ENCODE data around the gene IGFLR1.
"Not testable (repeated sequence)": the region's sequence is repeated elsewhere in the genome, so short reads cannot be mapped to it uniquely, and the experiment has no call there.

Gene IGFLR1

GRCh38 chr19:35773020-35773806 is 31.0 kb upstream of the IGFLR1 start:
- H3K4me1 Mint-ChIP-seq (ENCODE audit: low read depth) = peaks cover 25% of the 10 kb centered on the region
- peaks cover 17% of the 10 kb centered on the region for H3K36me3 Mint-ChIP-seq (ENCODE audit: low read depth)
- no peak overlapping the region for H3K27ac Mint-ChIP-seq
- no peaks in the 10 kb centered on the region for H3K9me3 Mint-ChIP-seq
- peaks cover 2% of the 10 kb centered on the region for H3K27me3 Mint-ChIP-seq
- H3K4me3 Mint-ChIP-seq = no peak overlapping the region
- intact Hi-C loops (cut with micrococcal nuclease) = no loop called here

DNA sequence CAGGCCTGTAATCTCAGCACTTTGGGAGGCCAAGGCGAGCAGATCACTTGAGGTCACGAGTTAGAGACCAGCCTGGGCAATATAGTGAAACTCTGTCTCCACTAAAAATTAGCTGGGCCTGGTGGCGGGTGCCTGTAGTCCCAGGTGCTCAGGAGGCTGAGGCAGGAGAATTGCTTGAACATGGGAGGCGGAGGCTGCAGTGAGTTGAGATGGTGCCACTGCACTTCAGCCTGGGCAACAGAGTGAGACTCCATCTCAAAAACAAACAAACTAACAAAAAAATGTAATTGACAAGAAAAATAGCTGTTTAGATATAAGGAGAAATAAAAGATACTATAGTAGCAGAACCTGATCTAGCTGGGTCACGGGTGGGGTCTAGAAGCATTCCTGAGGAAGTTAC is 30.1 kb upstream of the IGFLR1 start:
- H3K36me3 Mint-ChIP-seq (ENCODE audit: low read depth) = peaks cover 26% of the 10 kb centered on the region
- H3K4me3 Mint-ChIP-seq; intact Hi-C loops (cut with micrococcal nuclease); H3K27me3 Mint-ChIP-seq; H3K27ac Mint-ChIP-seq; H3K9me3 Mint-ChIP-seq: not testable (repeated sequence)
- H3K4me1 Mint-ChIP-seq (ENCODE audit: low read depth) = peaks cover 25% of the 10 kb centered on the region

- Mint-ChIP-seq H3K4me1 (ENCODE audit: low read depth) (no peaks in the 10 kb centered on the region), H3K27ac (no peak overlapping the region), H3K4me3 (no peak overlapping the region), H3K9me3 (no peaks in the 10 kb centered on the region), H3K27me3 (no peaks in the 10 kb centered on the region), H3K36me3 (ENCODE audit: low read depth) (peaks cover 68% of the 10 kb centered on the region)
- intact Hi-C loops (cut with micrococcal nuclease) = no loop called here
Observed at GRCh38 chr19:35768082-35768421, 25.8 kb upstream of the IGFLR1 start.

- no peak overlapping the region for H3K27ac Mint-ChIP-seq
- no peak overlapping the region for H3K4me3 Mint-ChIP-seq
- intact Hi-C loops (cut with micrococcal nuclease) = no loop called here
Observed at GRCh38 chr19:35767288-35768081, 25.2 kb upstream of the IGFLR1 start.

GRCh38 chr19:35766571-35767104 is 24.4 kb upstream of the IGFLR1 start:
- no peak overlapping the region for H3K27ac Mint-ChIP-seq
- H3K36me3 Mint-ChIP-seq (ENCODE audit: low read depth) = peaks cover 80% of the 10 kb centered on the region
- no peaks in the 10 kb centered on the region for H3K9me3 Mint-ChIP-seq
- intact Hi-C loops (cut with micrococcal nuclease) = no loop called here
- no peaks in the 10 kb centered on the region for H3K27me3 Mint-ChIP-seq
- H3K4me3 Mint-ChIP-seq = no peak overlapping the region
- no peaks in the 10 kb centered on the region for H3K4me1 Mint-ChIP-seq (ENCODE audit: low read depth)

More at GRCh38 chr19:35767288-35768081, 25.2 kb upstream of the IGFLR1 start:
- Mint-ChIP-seq H3K9me3 (no peaks in the 10 kb centered on the region), H3K36me3 (ENCODE audit: low read depth) (peaks cover 72% of the 10 kb centered on the region), H3K27me3 (no peaks in the 10 kb centered on the region), H3K4me1 (ENCODE audit: low read depth) (no peaks in the 10 kb centered on the region)

DNA sequence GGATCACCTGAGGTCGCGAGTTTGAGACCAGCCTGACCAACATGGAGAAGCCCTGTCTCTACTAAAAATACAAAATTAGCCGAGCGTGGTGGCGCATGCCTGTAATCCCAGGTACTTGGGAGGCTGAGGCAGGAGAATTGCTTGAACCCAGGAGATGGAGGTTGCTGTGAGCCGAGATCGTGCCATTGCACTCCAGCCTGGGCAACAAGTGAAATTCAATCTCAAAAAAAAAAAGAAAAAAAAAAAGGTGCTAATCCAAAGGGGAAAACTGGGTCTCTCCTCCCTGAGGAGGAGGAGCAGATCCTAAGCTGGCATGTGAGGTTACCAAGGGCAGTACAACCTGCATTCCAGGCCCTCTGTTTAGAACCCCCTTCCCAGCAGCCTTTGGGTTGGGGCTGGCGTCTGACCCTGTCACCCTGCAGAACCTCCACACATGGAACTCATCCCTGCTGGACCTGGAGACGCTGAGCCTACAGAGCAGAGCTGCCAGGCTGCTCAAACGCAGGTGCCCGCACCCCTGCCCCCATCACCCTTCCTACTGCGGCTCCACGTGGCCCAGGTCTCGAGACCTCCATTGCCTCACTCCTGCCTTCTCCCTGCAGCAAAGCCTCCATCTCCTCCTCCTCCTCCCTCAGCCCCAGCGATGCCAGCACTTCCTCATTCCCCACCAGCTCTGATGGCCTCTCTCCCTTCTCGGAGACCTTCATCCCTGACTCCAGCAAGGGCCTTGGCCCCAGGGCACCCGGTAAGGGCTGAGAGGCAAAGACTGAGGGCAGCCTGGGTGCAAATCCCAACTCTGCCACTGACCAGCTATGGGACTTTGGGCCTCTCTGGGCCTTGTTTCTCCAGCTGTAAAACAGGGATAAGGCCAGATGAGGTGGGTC is 22.4 kb upstream of the IGFLR1 start:
- no peak overlapping the region for H3K4me3 Mint-ChIP-seq
- intact Hi-C loops (cut with micrococcal nuclease) = no loop called here
- H3K36me3 Mint-ChIP-seq (ENCODE audit: low read depth) = peaks cover 94% of the 10 kb centered on the region

DNA sequence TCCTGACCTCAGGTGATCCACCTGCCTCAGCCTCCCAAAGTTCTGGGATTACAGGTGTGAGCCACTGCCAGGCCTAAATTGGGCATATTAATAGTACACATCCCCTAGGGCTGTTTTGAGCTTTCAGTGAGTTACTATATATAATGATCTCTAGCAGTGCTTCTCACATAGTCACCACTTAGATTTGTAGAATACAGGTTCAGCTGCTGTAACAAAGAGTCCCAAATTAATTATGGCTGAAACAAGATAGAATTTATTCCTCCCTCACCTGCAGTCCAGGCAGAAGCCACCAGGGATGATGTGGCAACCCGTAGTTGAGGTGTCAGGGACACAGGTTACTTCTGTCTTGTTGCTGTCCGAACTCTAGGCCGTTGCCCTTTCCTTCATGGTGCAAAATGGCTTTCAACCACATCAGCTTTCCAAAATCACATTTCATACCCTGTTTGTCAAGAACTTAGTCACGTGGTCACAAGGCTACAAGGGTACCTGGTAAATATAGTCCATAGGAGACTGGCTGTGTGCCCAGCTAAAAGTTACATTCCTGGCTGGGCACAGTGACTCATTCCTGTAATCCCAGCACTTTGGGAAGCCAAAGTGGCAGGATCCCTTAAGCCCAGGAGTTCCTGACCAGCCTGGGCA is 18.6 kb upstream of the IGFLR1 start:
- peaks cover 76% of the 10 kb centered on the region for H3K36me3 Mint-ChIP-seq (ENCODE audit: low read depth)

More for the DNA sequence above, 22.4 kb upstream of the IGFLR1 start:
- Mint-ChIP-seq H3K27me3 (no peaks in the 10 kb centered on the region), H3K27ac (no peak overlapping the region), H3K4me1 (ENCODE audit: low read depth) (peaks cover 2% of the 10 kb centered on the region), H3K9me3 (no peaks in the 10 kb centered on the region)

GRCh38 chr19:35759697-35760096 is 17.4 kb upstream of the IGFLR1 start:
- H3K4me3 Mint-ChIP-seq = no peak overlapping the region
- intact Hi-C loops (cut with micrococcal nuclease) = no loop called here
- H3K4me1 Mint-ChIP-seq (ENCODE audit: low read depth) = peaks cover 41% of the 10 kb centered on the region
- peaks cover 24% of the 10 kb centered on the region for H3K27me3 Mint-ChIP-seq
- H3K27ac Mint-ChIP-seq = peak overlapping the region; percentile 88
- H3K9me3 Mint-ChIP-seq = no peaks in the 10 kb centered on the region
- peaks cover 76% of the 10 kb centered on the region for H3K36me3 Mint-ChIP-seq (ENCODE audit: low read depth)

More for the DNA sequence above, 18.6 kb upstream of the IGFLR1 start:
- Mint-ChIP-seq H3K27ac (no peak overlapping the region), H3K9me3 (no peaks in the 10 kb centered on the region), H3K4me3 (no peak overlapping the region), H3K4me1 (ENCODE audit: low read depth) (peaks cover 33% of the 10 kb centered on the region), H3K27me3 (peaks cover 14% of the 10 kb centered on the region)
- intact Hi-C loops (cut with micrococcal nuclease) = no loop called here

DNA sequence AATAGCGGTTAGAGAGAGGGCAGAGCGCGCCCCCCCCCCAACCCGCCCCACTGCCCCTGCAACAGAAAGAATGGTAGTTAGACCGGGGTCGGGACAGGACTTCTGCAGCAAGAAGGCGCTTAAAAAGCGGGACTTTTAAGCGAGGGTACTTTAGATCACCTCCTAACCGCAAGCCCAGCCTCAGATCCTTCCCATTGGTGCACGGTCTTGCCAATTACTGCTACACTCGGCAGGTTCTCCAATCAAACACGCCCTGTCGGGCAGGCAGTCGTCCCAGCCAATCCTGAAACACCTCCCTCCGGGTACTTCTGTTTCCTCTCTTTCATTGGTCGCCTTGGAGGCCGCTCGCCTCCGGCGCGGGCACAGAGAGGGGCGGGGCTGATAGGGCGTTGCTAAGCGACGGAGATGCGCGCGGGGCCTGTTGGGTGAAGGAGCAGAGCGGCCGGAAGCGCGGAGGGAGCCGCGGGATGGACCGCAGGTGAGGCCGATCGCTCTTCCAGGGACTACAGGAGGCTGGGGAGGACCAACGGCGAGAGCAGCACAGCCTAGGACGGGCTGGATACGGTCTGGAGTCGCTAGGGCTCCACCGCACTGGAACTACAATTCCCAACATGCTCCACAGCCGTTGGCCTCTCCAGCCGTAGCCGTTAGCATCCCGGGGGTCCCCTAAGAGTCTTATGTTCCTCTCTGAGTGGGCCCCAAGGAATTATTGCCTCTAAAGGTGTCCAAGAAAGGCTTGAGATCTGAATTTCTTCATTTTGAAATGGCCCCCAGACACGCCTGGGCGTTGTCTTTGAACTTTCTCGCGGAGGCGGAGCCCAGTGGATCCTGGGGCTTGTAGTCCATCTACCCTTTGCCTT is 15.7 kb upstream of the IGFLR1 start, which contains the start of gene PROSER3:
TSS of gene PROSER3 (plus strand) at position 428 of the 860 bp plus-strand sequence. CDS start at position 468, 40 bp downstream.
- Mint-ChIP-seq H3K27ac (peak within 1 kb of the TSS; percentile 88), H3K27me3 (peaks cover 30% of the 10 kb centered on the region), H3K36me3 (ENCODE audit: low read depth) (peaks cover 76% of the 10 kb centered on the region), H3K4me1 (ENCODE audit: low read depth) (peaks cover 44% of the 10 kb centered on the region), H3K9me3 (no peaks in the 10 kb centered on the region), H3K4me3 (peak within 1 kb of the TSS; percentile 91)
- intact Hi-C loops (cut with micrococcal nuclease) = loop anchor here (1.0 kb wide), 1 partner anchor 10 kb away; the partner anchor contains the start of gene LIN37

DNA sequence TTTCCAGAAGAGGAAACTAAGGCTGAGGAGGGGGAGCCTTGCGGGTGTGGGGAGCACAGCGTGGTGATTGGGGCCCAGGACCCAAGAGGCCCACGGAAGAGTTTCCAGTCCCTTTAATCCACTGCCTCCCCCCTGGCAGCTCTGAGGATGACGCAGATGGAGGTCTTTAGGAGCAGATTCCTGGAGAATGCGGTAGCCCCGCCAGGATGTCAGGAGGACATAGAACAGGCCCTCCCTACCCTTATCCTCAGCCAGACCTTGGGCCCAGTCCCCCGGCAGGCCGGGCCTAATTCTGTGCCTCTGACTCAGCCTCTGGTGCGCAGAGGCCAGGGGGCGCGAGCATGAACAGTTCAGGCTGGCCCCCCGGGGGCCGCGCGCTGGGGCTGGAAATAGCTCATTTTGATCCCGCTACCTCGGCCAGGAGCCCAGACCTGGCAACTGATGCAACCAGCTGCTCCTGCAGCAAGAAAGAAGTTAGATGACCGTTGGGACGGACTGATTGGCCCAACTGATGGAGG is 15.0 kb upstream of the IGFLR1 start:
- Mint-ChIP-seq H3K9me3 (no peaks in the 10 kb centered on the region), H3K27ac (peak overlapping the region; percentile 88), H3K4me3 (peak overlapping the region; percentile 91), H3K27me3 (peaks cover 30% of the 10 kb centered on the region), H3K36me3 (ENCODE audit: low read depth) (peaks cover 77% of the 10 kb centered on the region), H3K4me1 (ENCODE audit: low read depth) (peaks cover 45% of the 10 kb centered on the region)
- intact Hi-C loops (cut with micrococcal nuclease) = no loop called here

DNA sequence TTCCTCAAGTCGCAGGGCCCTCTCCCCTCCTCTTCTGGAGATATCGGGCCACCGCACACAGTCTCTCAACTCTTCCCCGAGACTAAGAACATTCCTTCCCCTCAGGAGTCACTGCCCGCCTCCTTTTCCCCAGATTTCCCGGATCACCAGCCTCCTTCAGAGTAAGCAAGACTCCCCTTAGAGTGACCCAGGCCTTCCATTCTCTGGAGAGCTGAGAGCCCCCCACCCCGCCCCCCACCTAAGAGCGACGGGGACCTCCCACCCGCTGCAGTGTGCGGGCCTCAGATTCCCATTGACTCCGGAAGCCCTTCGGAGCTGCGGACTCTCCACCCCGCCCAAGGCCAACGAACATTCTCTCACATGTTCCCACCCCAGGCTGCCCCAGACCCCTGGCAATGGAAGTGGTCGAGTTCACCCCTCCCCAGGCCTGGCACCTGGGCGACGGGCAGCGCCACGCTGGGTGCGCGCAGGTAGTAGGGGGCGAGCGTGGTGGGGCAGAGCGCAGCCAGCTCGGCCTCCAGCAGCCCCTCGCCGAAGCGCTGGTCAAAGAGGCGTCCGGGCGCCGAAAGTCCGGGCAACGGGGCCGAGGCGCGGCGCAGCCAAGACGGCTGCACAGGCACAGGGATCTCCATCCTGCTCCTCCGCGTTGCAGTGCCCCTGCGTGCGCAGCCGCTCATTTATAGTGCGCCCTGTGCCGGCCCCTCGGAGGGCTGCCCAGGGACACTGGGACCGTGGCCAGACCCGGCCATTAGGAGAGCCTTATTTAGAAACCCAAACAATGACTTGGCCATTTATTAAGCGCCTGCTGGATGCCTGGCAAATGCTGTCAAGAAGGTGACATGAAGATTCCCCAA is 14.4 kb upstream of the IGFLR1 start, which contains the start of gene HSPB6:
TSS of gene HSPB6 (minus strand) at position 653 of the 854 bp plus-strand sequence. CDS start at position 632, 21 bp downstream.
- Mint-ChIP-seq H3K4me3 (peak within 1 kb of the TSS; percentile 91), H3K36me3 (ENCODE audit: low read depth) (peaks cover 76% of the 10 kb centered on the region), H3K27me3 (peaks cover 30% of the 10 kb centered on the region), H3K4me1 (ENCODE audit: low read depth) (peaks cover 50% of the 10 kb centered on the region), H3K9me3 (no peaks in the 10 kb centered on the region), H3K27ac (peak within 1 kb of the TSS; percentile 88)
- intact Hi-C loops (cut with micrococcal nuclease) = no loop called here
